Neural progenitor cell (in vitro differentiated cells): ENCODE measurements around the gene CORIN. TPM values are rescaled to one million over a fixed set of nuclear protein-coding genes. Genes with fewer than 3 reads are reported as not detected.

Source experiments
- DNase-seq: peaks from one replicate; pipeline ENCODE4 v3.0.0-alpha.2; 2016; ENCODE audit warnings: low spot score
- H2AFZ ChIP-seq: fragments of 200-600 bp; sonication (generic); replicated peaks from 2 replicates; pipeline ENCODE4 v1.6.1; 2016; ENCODE audit warnings: antibody characterized with exemption
- H3F3A ChIP-seq: fragments of 200-600 bp; sonication (generic); 2 replicates; pipeline ENCODE4 v1.6.1; 2016; ENCODE audit warnings: antibody characterized with exemption, low read depth
- H3K27ac ChIP-seq: fragments of 200-600 bp; sonication (generic); 2 replicates; pipeline ENCODE4 v1.5.1; 2016; ENCODE audit warnings: mild to moderate bottlenecking
- H3K27me3 ChIP-seq: fragments of 200-600 bp; sonication (generic); 2 replicates; pipeline ENCODE4 v1.6.1; 2016; ENCODE audit warnings: mild to moderate bottlenecking, moderate library complexity
- H3K36me3 ChIP-seq: fragments of 200-600 bp; sonication (generic); 2 replicates; pipeline ENCODE4 v1.5.1; 2016
- H3K4me1 ChIP-seq: fragments of 200-600 bp; sonication (generic); 2 replicates; pipeline ENCODE4 v1.6.1; 2016; ENCODE audit warnings: mixed run types
- H3K4me2 ChIP-seq: fragments of 200-600 bp; sonication (generic); 2 replicates; pipeline ENCODE4 v1.6.1; 2016
- H3K4me3 ChIP-seq: fragments of 200-600 bp; sonication (generic); 2 replicates; pipeline ENCODE4 v1.5.1; 2016
- H3K79me2 ChIP-seq: fragments of 200-600 bp; sonication (generic); 2 replicates; pipeline ENCODE4 v1.6.1; 2016; ENCODE audit warnings: low read depth
- H3K9ac ChIP-seq: fragments of 200-600 bp; sonication (generic); 2 replicates; pipeline ENCODE4 v1.6.1; 2016
- H3K9me3 ChIP-seq: fragments of 200-600 bp; sonication (generic); 2 replicates; pipeline ENCODE4 v1.5.1; 2016; ENCODE audit warnings: low read depth
- H4K20me1 ChIP-seq: fragments of 200-600 bp; sonication (generic); 2 replicates; pipeline ENCODE4 v1.6.1; 2016; ENCODE audit warnings: low read depth
- H3K27ac Mint-ChIP-seq: 3 replicates; pipeline ENCODE4 v1.8.0; 2021; ENCODE audit warnings: mixed read lengths
- H3K27me3 Mint-ChIP-seq: 2 replicates; pipeline ENCODE4 v1.8.0; 2022; ENCODE audit warnings: low read depth, mild to moderate bottlenecking, inconsistent platforms, moderate library complexity, mixed read lengths; ENCODE audit not compliant: insufficient read depth
- H3K36me3 Mint-ChIP-seq: 3 replicates; pipeline ENCODE4 v1.8.0; 2021; ENCODE audit warnings: mixed read lengths
- H3K4me1 Mint-ChIP-seq: 3 replicates; pipeline ENCODE4 v1.8.0; 2021; ENCODE audit warnings: mixed read lengths
- H3K4me3 Mint-ChIP-seq: 3 replicates; pipeline ENCODE4 v1.8.0; 2021; ENCODE audit warnings: mild to moderate bottlenecking, moderate library complexity, mixed read lengths
- H3K9me3 Mint-ChIP-seq: 3 replicates; pipeline ENCODE4 v1.8.0; 2020; ENCODE audit warnings: mixed read lengths
- CTCF ChIP-seq: fragments of 200-600 bp; sonication (generic); IDR thresholded peaks from 2 replicates; pipeline ENCODE4 v1.5.1; 2017; ENCODE audit warnings: antibody characterized with exemption, mild to moderate bottlenecking
- EZH2 ChIP-seq: fragments of 200-600 bp; sonication (generic); IDR thresholded peaks from 2 replicates; pipeline ENCODE4 v1.6.1; 2017; ENCODE audit warnings: antibody characterized with exemption, mild to moderate bottlenecking, moderate library complexity
- EZH2phosphoT487 ChIP-seq: fragments of 200-600 bp; sonication (generic); IDR thresholded peaks from 2 replicates; pipeline ENCODE4 v1.6.1; 2017; ENCODE audit warnings: antibody characterized with exemption
- total RNA-seq: library from RNA; depleted of rRNA; stranded (reverse); fragments of >200 nt; gene quantifications from 2 replicates; pipeline ENCODE4 v1.2.3, GENCODE V29; 2015; ENCODE audit warnings: low replicate concordance

Gene CORIN
- total RNA-seq, 1 donor from 2014 or later, result not detected

- no peak overlapping the region for H3K27ac ChIP-seq
- TF ChIP-seq CTCF (no peak), EZH2 (no peak), EZH2phosphoT487 (no peak)
- H3K27me3 ChIP-seq, result peaks cover 7% of the 10 kb centered on the region
- no peak overlapping the region for H3K4me3 ChIP-seq
- peaks cover 12% of the 10 kb centered on the region for H3K4me1 Mint-ChIP-seq
- no peak overlapping the region for H3K9ac ChIP-seq
- H3K27me3 Mint-ChIP-seq, result no peaks in the 10 kb centered on the region
- no peak for DNase-seq
- no peaks in the 10 kb centered on the region for H3K4me1 ChIP-seq
- H3K4me3 Mint-ChIP-seq, result no peak overlapping the region
- H2AFZ ChIP-seq, result no peak overlapping the region
- H3K27ac Mint-ChIP-seq, result no peak overlapping the region
- H4K20me1 ChIP-seq, result no peaks in the 10 kb centered on the region
- peaks cover 20% of the 10 kb centered on the region for H3K9me3 Mint-ChIP-seq
- no peaks in the 10 kb centered on the region for H3K36me3 ChIP-seq
- peaks cover 7% of the 10 kb centered on the region for H3K36me3 Mint-ChIP-seq
- no peaks in the 10 kb centered on the region for H3F3A ChIP-seq
- no peak overlapping the region for H3K4me2 ChIP-seq
- H3K79me2 ChIP-seq, result no peaks in the 10 kb centered on the region
- peaks cover 6% of the 10 kb centered on the region for H3K9me3 ChIP-seq
These were observed 6.7 kb downstream of the CORIN start for GRCh38 chr4:47831026-47831679.

- Histone ChIP-seq H3K79me2 (no peaks in the 10 kb centered on the region), H2AFZ (no peak overlapping the region), H3K4me2 (no peak overlapping the region), H3K4me3 (no peak overlapping the region), H3K9me3 (peaks cover 6% of the 10 kb centered on the region), H3K27me3 (peaks cover under 1% of the 10 kb centered on the region), H3K36me3 (no peaks in the 10 kb centered on the region), H3F3A (no peaks in the 10 kb centered on the region), H3K27ac (no peak overlapping the region), H3K4me1 (no peaks in the 10 kb centered on the region), H3K9ac (no peak overlapping the region), H4K20me1 (no peaks in the 10 kb centered on the region)
- H3K4me3 Mint-ChIP-seq, result no peak overlapping the region
- no peaks in the 10 kb centered on the region for H3K27me3 Mint-ChIP-seq
- TF ChIP-seq EZH2phosphoT487, result no peak
- no peak for TF ChIP-seq EZH2
- TF ChIP-seq CTCF, result no peak
- no peak overlapping the region for H3K27ac Mint-ChIP-seq
- H3K4me1 Mint-ChIP-seq, result peaks cover 13% of the 10 kb centered on the region
- no peak for DNase-seq
- peaks cover 20% of the 10 kb centered on the region for H3K9me3 Mint-ChIP-seq
- H3K36me3 Mint-ChIP-seq, result peaks cover 7% of the 10 kb centered on the region
These were observed 7.4 kb downstream of the CORIN start for GRCh38 chr4:47830265-47831025.

DNA sequence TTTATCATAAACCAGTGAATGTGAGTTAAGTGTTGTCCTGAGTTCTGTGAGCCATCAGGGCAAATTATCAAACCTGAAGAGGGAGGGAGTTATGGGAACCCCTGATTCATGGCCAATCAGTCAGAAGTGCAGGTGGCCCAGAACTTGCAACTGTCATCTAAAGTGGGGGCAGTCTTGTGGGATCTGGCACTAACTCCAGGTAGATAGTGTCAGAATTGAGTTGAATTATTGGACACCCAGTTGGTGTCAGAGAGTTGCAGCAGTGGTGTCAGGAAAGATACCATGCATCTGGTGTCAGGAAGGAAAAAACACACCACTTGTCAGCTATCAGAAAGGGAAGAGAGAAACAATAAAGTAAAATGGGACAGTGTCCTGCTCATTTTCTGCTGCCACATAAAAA lies 8.4 kb downstream of the CORIN start:
- no peaks in the 10 kb centered on the region for H3K27me3 Mint-ChIP-seq
- H3K4me1 ChIP-seq, result peaks cover 9% of the 10 kb centered on the region
- TF ChIP-seq CTCF, result no peak
- TF ChIP-seq EZH2phosphoT487, result no peak
- no peak for TF ChIP-seq EZH2
- H3K27ac Mint-ChIP-seq, result no peak overlapping the region
- DNase-seq, result no peak
- H3K4me3 Mint-ChIP-seq, result no peak overlapping the region
- H3F3A ChIP-seq, result peaks cover 3% of the 10 kb centered on the region
- peaks cover 20% of the 10 kb centered on the region for H3K9me3 Mint-ChIP-seq
- H3K9me3 ChIP-seq, result peaks cover 6% of the 10 kb centered on the region
- no peak overlapping the region for H2AFZ ChIP-seq
- peaks cover 20% of the 10 kb centered on the region for H3K4me1 Mint-ChIP-seq
- H3K36me3 Mint-ChIP-seq, result peaks cover 7% of the 10 kb centered on the region
- H4K20me1 ChIP-seq, result no peaks in the 10 kb centered on the region
- H3K79me2 ChIP-seq, result no peaks in the 10 kb centered on the region
- H3K27ac ChIP-seq, result no peak overlapping the region
- no peak overlapping the region for H3K4me3 ChIP-seq
- H3K4me2 ChIP-seq, result no peak overlapping the region
- no peaks in the 10 kb centered on the region for H3K27me3 ChIP-seq
- no peaks in the 10 kb centered on the region for H3K36me3 ChIP-seq
- H3K9ac ChIP-seq, result no peak overlapping the region
